OCI-LY3 (cell line): ENCODE results near the gene THBS2.

ENCODE experiments used
- H2AFZ ChIP-seq: fragments of 200-600, 300-600 bp; shearing (Covaris generic); 2 replicates; pipeline ENCODE4 v1.6.0; 2014; ENCODE audit warnings: antibody characterized with exemption, low read depth, low read length
- H3K27ac ChIP-seq: fragments of 200-600, 300-600 bp; sonication (generic); 2 replicates; pipeline ENCODE4 v1.5.1; 2014; ENCODE audit warnings: mild to moderate bottlenecking, low read length, moderate library complexity, mixed read lengths
- H3K27me3 ChIP-seq: fragments of 200-600, 300-600 bp; sonication (generic); 2 replicates; pipeline ENCODE4 v1.6.1; 2014; ENCODE audit warnings: low read depth, low read length, mixed read lengths
- H3K36me3 ChIP-seq: fragments of 200-600, 300-600 bp; sonication (generic); replicated peaks from 2 replicates; pipeline ENCODE3; 2014; ENCODE audit warnings: low read depth, low read length, mixed read lengths
- H3K4me1 ChIP-seq: fragments of 300-600, 200-600 bp; sonication (generic); 2 replicates; pipeline ENCODE4 v1.6.1; 2014; ENCODE audit warnings: low read length, mixed read lengths
- H3K4me2 ChIP-seq: fragments of 200-600, 300-600 bp; sonication (generic); 2 replicates; pipeline ENCODE4 v1.6.1; 2014; ENCODE audit warnings: low read length, mixed read lengths
- H3K4me3 ChIP-seq: fragments of 300-600, 200-600 bp; sonication (generic); 2 replicates; pipeline ENCODE4 v1.5.1; 2014; ENCODE audit warnings: antibody characterized with exemption, mild to moderate bottlenecking, low read length, moderate library complexity
- H3K79me2 ChIP-seq: fragments of 300-600, 200-600 bp; shearing (Covaris generic); 2 replicates; pipeline ENCODE4 v1.6.1; 2014; ENCODE audit warnings: mild to moderate bottlenecking, low read length, mixed read lengths
- H3K9ac ChIP-seq: fragments of 300-600, 200-600 bp; shearing (Covaris generic); 2 replicates; pipeline ENCODE4 v1.6.0; 2014; ENCODE audit warnings: mild to moderate bottlenecking, low read length, moderate library complexity
- H3K9me3 ChIP-seq: fragments of 200-600, 300-600 bp; shearing (Covaris generic); 2 replicates; pipeline ENCODE4 v1.6.1; 2014; ENCODE audit warnings: low read length, mixed read lengths; ENCODE audit not compliant: insufficient read depth
- H4K20me1 ChIP-seq: fragments of 200-600, 300-600 bp; sonication (generic); 2 replicates; pipeline ENCODE4 v1.6.1; 2016; ENCODE audit warnings: low read length, mixed read lengths; ENCODE audit not compliant: insufficient read depth
- CTCF ChIP-seq: fragments of 200-600, 300-600 bp; sonication (generic); IDR thresholded peaks from 2 replicates; pipeline ENCODE4 v1.5.1; 2014; ENCODE audit warnings: antibody characterized with exemption, low read length, low read depth
- EZH2phosphoT487 ChIP-seq: fragments of 200-600 bp; shearing (Covaris generic); IDR thresholded peaks from 2 replicates; pipeline ENCODE4 v1.6.1; 2018; ENCODE audit warnings: antibody characterized with exemption, mixed run types, low read depth

THBS2 gene

DNA sequence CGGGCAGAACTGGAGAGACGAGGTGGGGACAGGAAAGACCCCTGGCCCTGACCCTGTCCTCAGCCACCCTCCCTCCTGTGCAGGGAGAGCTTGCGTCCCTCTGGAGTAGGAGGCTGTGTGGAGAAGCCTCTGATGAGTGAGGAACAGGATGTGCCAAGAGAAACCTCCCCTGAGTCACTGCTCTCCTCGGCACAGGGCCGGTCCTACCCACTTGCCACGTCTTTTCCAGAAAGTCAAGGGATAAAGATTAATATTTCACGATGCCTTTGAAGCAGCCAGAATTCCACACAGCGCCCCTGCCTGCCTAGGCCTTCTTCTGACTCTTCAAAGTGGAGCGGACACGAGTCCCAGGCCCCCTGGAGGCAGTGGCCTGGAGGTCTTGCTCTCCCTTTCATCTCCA is 34.9 kb upstream of the THBS2 start:
- no peak overlapping the region for H3K27ac ChIP-seq
- H3K4me2 ChIP-seq = no peak overlapping the region

DNA sequence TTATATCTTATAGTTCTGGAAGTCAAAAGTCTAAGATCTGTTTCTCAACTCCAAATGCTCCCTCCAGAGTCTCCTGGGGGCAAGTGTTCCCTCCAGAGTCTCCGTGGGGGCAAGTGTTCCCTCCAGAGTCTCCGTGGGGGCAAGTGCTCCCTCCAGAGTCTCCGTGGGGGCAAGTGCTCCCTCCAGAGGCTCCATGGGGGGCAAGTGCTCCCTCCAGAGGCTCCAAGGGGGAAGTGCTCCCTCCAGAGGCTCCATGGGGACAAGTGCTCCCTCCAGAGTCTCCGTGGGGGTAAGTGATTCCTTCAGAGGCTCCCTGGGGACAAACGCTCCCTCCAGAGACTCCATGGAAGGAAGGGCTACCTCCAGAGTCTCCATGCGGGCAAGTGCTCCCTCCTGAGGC is 34.0 kb upstream of the THBS2 start:
- Histone ChIP-seq H3K36me3 (no peaks in the 10 kb centered on the region), H2AFZ (no peak overlapping the region), H4K20me1 (no peaks in the 10 kb centered on the region), H3K9me3 (no peaks in the 10 kb centered on the region), H3K27ac (no peak overlapping the region), H3K4me2 (no peak overlapping the region), H3K9ac (no peak overlapping the region), H3K27me3 (no peaks in the 10 kb centered on the region), H3K79me2 (no peaks in the 10 kb centered on the region), H3K4me3 (no peak overlapping the region), H3K4me1 (no peaks in the 10 kb centered on the region)
- no peak for TF ChIP-seq CTCF

More for the DNA sequence above, 34.9 kb upstream of the THBS2 start:
- Histone ChIP-seq H3K4me3 (no peak overlapping the region), H3K27me3 (no peaks in the 10 kb centered on the region), H3K9me3 (no peaks in the 10 kb centered on the region), H2AFZ (no peak overlapping the region), H3K36me3 (no peaks in the 10 kb centered on the region), H3K79me2 (no peaks in the 10 kb centered on the region), H3K4me1 (no peaks in the 10 kb centered on the region), H3K9ac (no peak overlapping the region), H4K20me1 (no peaks in the 10 kb centered on the region)
- no peak for TF ChIP-seq EZH2phosphoT487
- no peak for TF ChIP-seq CTCF

GRCh38 chr6:169286961-169287360 is 33.3 kb upstream of the THBS2 start:
- no peak overlapping the region for H2AFZ ChIP-seq

GRCh38 chr6:169285165-169285564 is 31.5 kb upstream of the THBS2 start:
- TF ChIP-seq EZH2phosphoT487 (no peak), CTCF (no peak)
- Histone ChIP-seq H3K9me3 (no peaks in the 10 kb centered on the region), H3K4me2 (no peak overlapping the region), H2AFZ (no peak overlapping the region), H3K27ac (no peak overlapping the region), H3K79me2 (no peaks in the 10 kb centered on the region), H3K4me1 (no peaks in the 10 kb centered on the region), H3K4me3 (no peak overlapping the region), H3K9ac (no peak overlapping the region), H3K27me3 (no peaks in the 10 kb centered on the region), H4K20me1 (no peaks in the 10 kb centered on the region), H3K36me3 (no peaks in the 10 kb centered on the region)

More at GRCh38 chr6:169286961-169287360, 33.3 kb upstream of the THBS2 start:
- no peak overlapping the region for H3K4me2 ChIP-seq
- no peaks in the 10 kb centered on the region for H3K36me3 ChIP-seq
- no peak for TF ChIP-seq EZH2phosphoT487
- no peak for TF ChIP-seq CTCF
- no peak overlapping the region for H3K4me3 ChIP-seq
- no peaks in the 10 kb centered on the region for H3K4me1 ChIP-seq
- no peak overlapping the region for H3K27ac ChIP-seq
- no peak overlapping the region for H3K9ac ChIP-seq
- H4K20me1 ChIP-seq = no peaks in the 10 kb centered on the region
- no peaks in the 10 kb centered on the region for H3K79me2 ChIP-seq
- H3K27me3 ChIP-seq = no peaks in the 10 kb centered on the region
- H3K9me3 ChIP-seq = no peaks in the 10 kb centered on the region
